GM23248 (cell line): ENCODE measurements around the gene NTHL1. TPM values are rescaled to one million over a fixed set of nuclear protein-coding genes. Genes with fewer than 3 reads are reported as not detected.

Experiments
- DNase-seq: peaks from one replicate; pipeline ENCODE4 v3.0.0-alpha.2; 2015
- H2AFZ ChIP-seq: fragments of 200-600 bp; sonication (generic); 2 replicates; pipeline ENCODE4 v1.6.1; 2016; ENCODE audit warnings: antibody characterized with exemption
- H3F3A ChIP-seq: fragments of 200-600 bp; sonication (generic); 2 replicates; pipeline ENCODE4 v1.6.1; 2016; ENCODE audit warnings: mild to moderate bottlenecking, antibody characterized with exemption, mixed run types; ENCODE audit not compliant: insufficient read depth
- H3K27ac ChIP-seq: fragments of 200-600 bp; sonication (generic); 2 replicates; pipeline ENCODE4 v1.5.1; 2016; ENCODE audit warnings: mild to moderate bottlenecking
- H3K27me3 ChIP-seq: fragments of 200-600 bp; sonication (generic); replicated peaks from 2 replicates; pipeline ENCODE4 v1.6.1; 2016; ENCODE audit warnings: mild to moderate bottlenecking; ENCODE audit not compliant: insufficient read depth
- H3K36me3 ChIP-seq: fragments of 200-600 bp; sonication (generic); 2 replicates; pipeline ENCODE4 v1.6.1; 2016; ENCODE audit warnings: low read depth, mild to moderate bottlenecking
- H3K4me1 ChIP-seq: fragments of 200-600 bp; sonication (generic); 2 replicates; pipeline ENCODE4 v1.6.1; 2016; ENCODE audit warnings: mild to moderate bottlenecking; ENCODE audit not compliant: insufficient read depth
- H3K4me2 ChIP-seq: fragments of 200-600 bp; sonication (generic); one replicate; pipeline ENCODE4 v1.6.1; 2016; ENCODE audit warnings: mild to moderate bottlenecking; ENCODE audit not compliant: unreplicated experiment
- H3K4me3 ChIP-seq: fragments of 200-600 bp; sonication (generic); 2 replicates; pipeline ENCODE4 v1.5.1; 2016; ENCODE audit warnings: mild to moderate bottlenecking
- H3K79me2 ChIP-seq: fragments of 200-600 bp; sonication (generic); 2 replicates; pipeline ENCODE4 v1.6.1; 2016; ENCODE audit warnings: mild to moderate bottlenecking; ENCODE audit not compliant: insufficient read depth
- H3K9ac ChIP-seq: fragments of 200-600 bp; sonication (generic); 2 replicates; pipeline ENCODE4 v1.6.1; 2016; ENCODE audit warnings: mild to moderate bottlenecking
- H3K9me2 ChIP-seq: fragments of 200-600 bp; sonication (generic); 2 replicates; pipeline ENCODE4 v1.6.1; 2016; ENCODE audit warnings: mixed run types, mild to moderate bottlenecking, moderate library complexity; ENCODE audit not compliant: insufficient read depth
- H3K9me3 ChIP-seq: fragments of 200-600 bp; sonication (generic); one replicate; pipeline ENCODE4 v1.6.1; 2017; ENCODE audit warnings: low read depth
- H4K20me1 ChIP-seq: fragments of 200-600 bp; sonication (generic); 2 replicates; pipeline ENCODE4 v1.6.0; 2016; ENCODE audit not compliant: insufficient read depth
- EZH2 ChIP-seq: fragments of 200-600 bp; sonication (generic); IDR thresholded peaks from 2 replicates; pipeline ENCODE4 v1.6.1; 2018; ENCODE audit warnings: antibody characterized with exemption, mild to moderate bottlenecking; ENCODE audit not compliant: insufficient read depth, poor library complexity, severe bottlenecking
- EZH2phosphoT487 ChIP-seq: fragments of 200-600 bp; sonication (generic); IDR thresholded peaks from 2 replicates; pipeline ENCODE4 v1.6.1; 2018; ENCODE audit warnings: antibody characterized with exemption, moderate library complexity, mild to moderate bottlenecking, low read depth; ENCODE audit not compliant: insufficient read depth
- WGBS, 2 experiments: methylation state at CpG; one replicate each; pipeline ENCODE4 v1.1.6; 2015 to 2017; ENCODE audit warnings: low lambda C conversion rate in 2 of 2, low coverage in 1 of 2; ENCODE audit errors: missing lambda C conversion rate in 2 of 2; 5-methylcytosine and 5-hydroxymethylcytosine counted together
- in situ Hi-C: fragments of 300-500 bp; cut with MboI; formaldehyde crosslinking; loops from 2 replicates; pipeline ENCODE4 v1.15.0; 2020
- polyA plus RNA-seq: library from polyadenylated mRNA; unstranded; fragments of >200 nt; fragmentation: Nextera tagmentation; extraction: Ambion mirVana; gene quantifications from 2 replicates; pipeline ENCODE4 v1.2.1, GENCODE V29; 2016
- total RNA-seq: library from RNA; depleted of rRNA; stranded (reverse); fragments of >200 nt; shearing (Covaris generic); gene quantifications from 2 replicates; pipeline ENCODE4 v1.2.3, GENCODE V29; 2014

The NTHL1 gene
- total and polyA plus RNA-seq, 2 experiments from 2014 or later: 20.3 to 22.8 TPM

- Histone ChIP-seq H2AFZ (no peak overlapping the region), H3K4me2 (no peak overlapping the region), H3K27ac (no peak overlapping the region), H3K36me3 (peaks cover 11% of the 10 kb centered on the region; the same call in 1 of the 2 replicates), H3K4me1 (no peaks in the 10 kb centered on the region), H3K9me2 (no peaks in the 10 kb centered on the region), H3F3A (no peaks in the 10 kb centered on the region), H3K9me3 (no peaks in the 10 kb centered on the region), H3K79me2 (no peaks in the 10 kb centered on the region), H4K20me1 (no peaks in the 10 kb centered on the region), H3K27me3 (no peaks in the 10 kb centered on the region), H3K9ac (no peak overlapping the region), H3K4me3 (no peak overlapping the region)
- WGBS, 2 experiments: 92 to 93% methylated on average over 24 to 25 of the region's 25 CpGs
- TF ChIP-seq EZH2phosphoT487 (no peak), EZH2 (no peak)
- in situ Hi-C loops: no loop called here
- DNase-seq: no peak
These were observed 16.2 kb upstream of the NTHL1 start for GRCh38 chr16:2063861-2064260.

- H3K36me3 ChIP-seq: peaks cover 5% of the 10 kb centered on the region; the same call in 1 of the 2 replicates
- no peaks in the 10 kb centered on the region for H3F3A ChIP-seq
- no peaks in the 10 kb centered on the region for H3K27me3 ChIP-seq
- DNase-seq: no peak
- H3K27ac ChIP-seq: no peak overlapping the region
- no peak overlapping the region for H3K9ac ChIP-seq
- no peaks in the 10 kb centered on the region for H3K9me3 ChIP-seq
- no peaks in the 10 kb centered on the region for H4K20me1 ChIP-seq
- H3K4me3 ChIP-seq: no peak overlapping the region
- in situ Hi-C loops: no loop called here
- WGBS, 2 experiments: 88 to 93% methylated on average over 24 to 27 of the region's 28 CpGs
- H3K9me2 ChIP-seq: no peaks in the 10 kb centered on the region
- no peaks in the 10 kb centered on the region for H3K4me1 ChIP-seq
- H3K79me2 ChIP-seq: no peaks in the 10 kb centered on the region
- TF ChIP-seq EZH2phosphoT487: no peak
- no peak for TF ChIP-seq EZH2
- H3K4me2 ChIP-seq: no peak overlapping the region
- no peak overlapping the region for H2AFZ ChIP-seq
These were observed 15.2 kb upstream of the NTHL1 start for GRCh38 chr16:2062801-2063200.

GRCh38 chr16:2061526-2061925 lies 13.9 kb upstream of the NTHL1 start:
- H3K9me2 ChIP-seq: no peaks in the 10 kb centered on the region
- H3F3A ChIP-seq: no peaks in the 10 kb centered on the region
- H2AFZ ChIP-seq: no peak overlapping the region
- H3K36me3 ChIP-seq: peaks cover 5% of the 10 kb centered on the region; the same call in 1 of the 2 replicates
- no peaks in the 10 kb centered on the region for H3K27me3 ChIP-seq
- no peak overlapping the region for H3K4me3 ChIP-seq
- in situ Hi-C loops: no loop called here
- no peaks in the 10 kb centered on the region for H3K79me2 ChIP-seq
- no peak for DNase-seq
- H3K9me3 ChIP-seq: no peaks in the 10 kb centered on the region
- no peaks in the 10 kb centered on the region for H3K4me1 ChIP-seq
- WGBS, 2 experiments: 90 to 92% methylated on average over 13 of the region's 13 CpGs
- no peaks in the 10 kb centered on the region for H4K20me1 ChIP-seq
- H3K4me2 ChIP-seq: no peak overlapping the region
- TF ChIP-seq EZH2phosphoT487 (no peak), EZH2 (no peak)
- no peak overlapping the region for H3K9ac ChIP-seq
- H3K27ac ChIP-seq: no peak overlapping the region

- no peak overlapping the region for H3K4me2 ChIP-seq
- no peaks in the 10 kb centered on the region for H3K9me3 ChIP-seq
- no peaks in the 10 kb centered on the region for H3K9me2 ChIP-seq
- H4K20me1 ChIP-seq: no peaks in the 10 kb centered on the region
- H2AFZ ChIP-seq: no peak overlapping the region
- no peaks in the 10 kb centered on the region for H3K27me3 ChIP-seq
- H3K4me3 ChIP-seq: no peak overlapping the region
- WGBS, 2 experiments: 91 to 92% methylated on average over 18 of the region's 18 CpGs
- TF ChIP-seq EZH2 (no peak), EZH2phosphoT487 (no peak)
- no peaks in the 10 kb centered on the region for H3K79me2 ChIP-seq
- H3K4me1 ChIP-seq: no peaks in the 10 kb centered on the region
- peaks cover under 1% of the 10 kb centered on the region; the same call in 1 of the 2 replicates for H3K36me3 ChIP-seq
- no peak overlapping the region for H3K27ac ChIP-seq
- in situ Hi-C loops: no loop called here
- no peak for DNase-seq
- H3K9ac ChIP-seq: no peak overlapping the region
- no peaks in the 10 kb centered on the region for H3F3A ChIP-seq
These were observed 13.4 kb upstream of the NTHL1 start for GRCh38 chr16:2061023-2061422.

- Histone ChIP-seq H3K36me3 (no peaks in the 10 kb centered on the region), H3K27ac (no peak overlapping the region), H3K4me3 (no peak overlapping the region), H3K9me2 (no peaks in the 10 kb centered on the region), H3K4me1 (no peaks in the 10 kb centered on the region), H3F3A (no peaks in the 10 kb centered on the region), H3K79me2 (no peaks in the 10 kb centered on the region), H3K4me2 (no peak overlapping the region), H3K9me3 (no peaks in the 10 kb centered on the region), H4K20me1 (no peaks in the 10 kb centered on the region), H2AFZ (no peak overlapping the region), H3K27me3 (no peaks in the 10 kb centered on the region), H3K9ac (no peak overlapping the region)
- TF ChIP-seq EZH2: no peak
- no peak for TF ChIP-seq EZH2phosphoT487
- WGBS, 2 experiments: 91 to 92% methylated on average over 17 of the region's 17 CpGs
- DNase-seq: no peak
- in situ Hi-C loops: no loop called here
These were observed 12.7 kb upstream of the NTHL1 start for GRCh38 chr16:2060346-2060745.
